Endothelial cell of umbilical vein (primary cell): ENCODE data around the gene C2orf81. TPM values are rescaled to one million over a fixed set of nuclear protein-coding genes. Genes with fewer than 3 reads are reported as not detected.

Experiments used
- BruUV-seq: library from RNA; stranded (reverse); fragments of 400-500 nt; replicated peaks from 2 replicates; lab custom pipeline; 2021; lab: Mats Ljungman, UMichigan
- CTCF ChIA-PET: fragments of 300-600, 350-600 bp; sonication (Branson Sonifier 250); formaldehyde crosslinking; loops from one replicate; lab custom pipeline; 2021; ENCODE audit warnings: antibody characterized with exemption, inconsistent platforms; lab: Charles Lee
- POLR2A ChIA-PET: fragments of 300-600, 350-600 bp; sonication (Branson Sonifier 250); formaldehyde crosslinking; loops from one replicate; lab custom pipeline; 2021; ENCODE audit warnings: antibody characterized with exemption, inconsistent platforms; lab: Charles Lee
- DNase-seq: peaks from one replicate; pipeline ENCODE4 v3.0.0-alpha.2; 2011; ENCODE audit warnings: low read depth, low spot score
- FAIRE-seq: peaks from 2 replicates; lab custom pipeline; 2011; peaks lifted over from hg19 to GRCh38; lab: Jason Lieb, UNC
- H2AFZ ChIP-seq: 2 replicates; pipeline ENCODE4 v1.6.0; 2012; ENCODE audit warnings: low read depth, low read length, control low read depth, inconsistent platforms
- H3K27ac ChIP-seq: 2 replicates; pipeline ENCODE4 v1.5.1; 2011; ENCODE audit warnings: low read depth, mild to moderate bottlenecking, control low read depth, low read length, moderate library complexity; ENCODE audit not compliant: insufficient read depth
- H3K27me3 ChIP-seq, 2 experiments: 2 replicates each; pipeline versions ENCODE4 v1.6.0 to v1.6.1; 2011; ENCODE audit warnings: low read length in 2 of 2, mixed read lengths in 1 of 2; ENCODE audit not compliant: control insufficient read depth in 2 of 2, insufficient read depth in 2 of 2
- H3K36me3 ChIP-seq, 2 experiments: 2 replicates in 1 of 2; 3 replicates in 1 of 2; pipeline ENCODE4 v1.5.1; 2011; ENCODE audit warnings: low read length in 2 of 2, mild to moderate bottlenecking in 1 of 2, moderate library complexity in 1 of 2; ENCODE audit not compliant: control insufficient read depth in 2 of 2, insufficient read depth in 2 of 2; ENCODE audit errors: extremely low read depth in 1 of 2
- H3K4me1 ChIP-seq: 3 replicates; pipeline ENCODE4 v1.5.1; 2011; ENCODE audit warnings: mild to moderate bottlenecking, low read length; ENCODE audit not compliant: control insufficient read depth, insufficient read depth; ENCODE audit errors: extremely low read depth
- H3K4me2 ChIP-seq: 2 replicates; pipeline ENCODE4 v1.6.1; 2011; ENCODE audit warnings: low read length, control low read depth, mixed read lengths; ENCODE audit not compliant: insufficient read depth
- H3K4me3 ChIP-seq, 3 experiments: fragments of 200-600 bp in 1 of 3; sonication (generic), shearing (Covaris generic) in 1 of 3; replicated peaks in 1 of 3; 2 replicates each; pipeline ENCODE4 v1.5.1; 2011 to 2016; ENCODE audit warnings: control low read depth in 3 of 3, low read length in 3 of 3, mild to moderate bottlenecking in 2 of 3, inconsistent platforms in 1 of 3, low read depth in 1 of 3, moderate library complexity in 1 of 3; ENCODE audit not compliant: insufficient read depth in 1 of 3
- H3K79me2 ChIP-seq: 2 replicates; pipeline ENCODE4 v1.6.0; 2012; ENCODE audit warnings: low read length, inconsistent platforms; ENCODE audit not compliant: control insufficient read depth, insufficient read depth
- H3K9ac ChIP-seq: replicated peaks from 2 replicates; pipeline ENCODE3; 2011; ENCODE audit warnings: low read length, control low read depth; ENCODE audit not compliant: insufficient read depth; ENCODE audit errors: extremely low read depth
- H3K9me1 ChIP-seq: replicated peaks from 3 replicates; pipeline ENCODE4 v1.6.0; 2011; ENCODE audit warnings: mild to moderate bottlenecking, low read length; ENCODE audit not compliant: control insufficient read depth, insufficient read depth; ENCODE audit errors: extremely low read depth
- H3K9me3 ChIP-seq: replicated peaks from 2 replicates; pipeline ENCODE4 v1.5.1; 2012; ENCODE audit warnings: low read length, inconsistent platforms; ENCODE audit not compliant: control insufficient read depth, insufficient read depth
- H4K20me1 ChIP-seq: replicated peaks from 2 replicates; pipeline ENCODE3; 2011; ENCODE audit warnings: mild to moderate bottlenecking, low read length; ENCODE audit not compliant: control insufficient read depth, insufficient read depth; ENCODE audit errors: extremely low read depth
- CTCF ChIP-seq, 2 donors: IDR thresholded peaks; 1 replicate in 1 of 2; 2 replicates in 1 of 2; pipeline ENCODE4 v1.5.1; 2011; ENCODE audit warnings: low read length in 2 of 2, mild to moderate bottlenecking in 2 of 2, moderate library complexity in 2 of 2, control low read depth in 1 of 2, inconsistent platforms in 1 of 2, low read depth in 1 of 2; ENCODE audit not compliant: insufficient read depth in 1 of 2; ENCODE audit errors: extremely low read depth in 1 of 2
- EZH2 ChIP-seq: IDR thresholded peaks from 2 replicates; pipeline ENCODE4 v1.6.1; 2012; ENCODE audit warnings: borderline replicate concordance, low read depth, mild to moderate bottlenecking, moderate library complexity, low read length, inconsistent platforms; ENCODE audit not compliant: severe bottlenecking
- FOS ChIP-seq: IDR thresholded peaks from 2 replicates; pipeline ENCODE4 v1.6.1; 2011; ENCODE audit warnings: mild to moderate bottlenecking, low read length, moderate library complexity, borderline replicate concordance; ENCODE audit not compliant: insufficient read depth
- GATA2 ChIP-seq: IDR thresholded peaks from 2 replicates; pipeline ENCODE4 v1.7.0; 2011; ENCODE audit warnings: low read depth, mild to moderate bottlenecking, moderate library complexity, mixed read lengths, low read length; ENCODE audit not compliant: insufficient read length, insufficient read depth
- JUN ChIP-seq: IDR thresholded peaks from 2 replicates; pipeline ENCODE4 v1.6.1; 2011; ENCODE audit warnings: borderline replicate concordance, low read depth; ENCODE audit not compliant: insufficient read length, insufficient read depth
- MYC ChIP-seq: IDR thresholded peaks from one replicate; pipeline ENCODE4 v1.6.1; 2011; ENCODE audit warnings: mild to moderate bottlenecking, low read depth, low read length
- POLR2A ChIP-seq: IDR thresholded peaks from 2 replicates; pipeline ENCODE4 v1.6.1; 2012; ENCODE audit warnings: low read depth, mild to moderate bottlenecking, control low read depth, low read length
- POLR2AphosphoS5 ChIP-seq: IDR thresholded peaks from 2 replicates; pipeline ENCODE4 v1.6.1; 2012; ENCODE audit warnings: low read depth, mild to moderate bottlenecking, control low read depth, low read length, moderate library complexity; ENCODE audit not compliant: insufficient read depth
- dilution Hi-C: fragments of 300-500 bp; cut with MboI; formaldehyde crosslinking; loops from one replicate; pipeline ENCODE4 v1.15.0; 2019; ENCODE audit warnings: low sequenced_read_pairs; ENCODE audit not compliant: extremely low pct_ligation_motif_present
- intact Hi-C: fragments of 100-400 bp; cut with micrococcal nuclease; formaldehyde crosslinking; loops from one replicate; pipeline ENCODE4 v1.10.0; 2022
- polyA plus RNA-seq, 4 experiments: library from polyadenylated mRNA; depleted of rRNA in 3 of 4; stranded (reverse) in 3 of 4; unstranded in 1 of 4; fragments of >200 nt; gene quantifications; 2 replicates each; pipeline versions ENCODE4 v1.2.1 to v1.2.3, GENCODE V29; 2011 to 2012; ENCODE audit warnings: missing spikeins in 1 of 4
- total RNA-seq: library from RNA; stranded (reverse); gene quantifications from 2 replicates; pipeline ENCODE4 v1.2.3, GENCODE V29; 2021
- TF ChIP-seq, protein P1 (sequence below): IDR thresholded peaks from 2 replicates; pipeline ENCODE4 v1.6.1; 2011; ENCODE audit not compliant: insufficient read depth, insufficient read length

C2orf81 gene
- total and polyA plus RNA-seq, 2 donors (not counting 3 experiments of a cell fraction or from before 2014, with no cell fraction given) = 0.17 to 0.71 TPM

DNA sequence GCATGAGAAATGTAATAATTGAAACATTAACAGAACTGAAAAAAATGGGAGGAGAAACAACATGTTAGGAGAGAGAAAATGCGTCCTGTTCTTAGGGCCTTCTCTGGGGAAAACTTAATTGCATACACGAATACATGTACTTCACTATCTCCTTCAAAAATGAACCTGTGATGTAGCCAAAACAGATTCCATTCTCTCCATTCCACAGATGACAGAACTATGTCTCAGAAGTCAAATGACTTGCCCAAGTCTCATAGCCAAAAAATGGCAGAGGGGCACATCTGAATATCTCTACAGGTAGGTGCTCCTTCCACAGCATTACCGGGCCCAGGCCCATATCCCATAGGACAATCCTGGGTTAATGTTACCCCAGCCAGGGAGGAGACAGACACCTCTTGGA, 37.4 kb downstream of the C2orf81 start:
- no peak for DNase-seq
- peaks cover 0 to 2% of the 10 kb centered on the region in 2 experiments for H3K36me3 ChIP-seq

More for the DNA sequence above, 37.4 kb downstream of the C2orf81 start:
- Histone ChIP-seq H3K9me3 (no peaks in the 10 kb centered on the region), H3K4me1 (peaks cover 5% of the 10 kb centered on the region), H3K9me1 (no peaks in the 10 kb centered on the region), H2AFZ (no peak overlapping the region), H3K27ac (no peak overlapping the region), H3K9ac (no peak overlapping the region), H4K20me1 (peaks cover under 1% of the 10 kb centered on the region), H3K79me2 (peaks cover 66% of the 10 kb centered on the region), H3K27me3 (no peaks in the 10 kb centered on the region), H3K4me3 (no peak overlapping the region), H3K4me2 (no peak overlapping the region)
- POLR2A ChIA-PET = no interaction called here
- no TSS peak for BruUV-seq
- TF ChIP-seq MYC (no peak), POLR2AphosphoS5 (no peak), GATA2 (no peak), JUN (no peak), FOS (no peak), CTCF (IDR thresholded peaks at IDR 0.05; ENCODE audit: extremely low read depth in 1 of 2, insufficient read depth in 1 of 2, low read depth in 1 of 2, low read length in 2 of 2) (no peak), POLR2A (no peak), EZH2 (no peak)
- TF ChIP-seq, protein P1, sequence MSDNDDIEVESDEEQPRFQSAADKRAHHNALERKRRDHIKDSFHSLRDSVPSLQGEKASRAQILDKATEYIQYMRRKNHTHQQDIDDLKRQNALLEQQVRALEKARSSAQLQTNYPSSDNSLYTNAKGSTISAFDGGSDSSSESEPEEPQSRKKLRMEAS = no peak
- dilution Hi-C loops (no loop called here), intact Hi-C loops (no loop called here)
- peak; percentile 18 for FAIRE-seq
- CTCF ChIA-PET = no interaction called here
